Ishikawa (cell line): ENCODE measurements around the gene FNBP1.

Experiments used
- CEBPB ChIP-seq: IDR thresholded peaks from 2 replicates; pipeline ENCODE4 v1.6.1; 2012
- CREB1 ChIP-seq: IDR thresholded peaks from 2 replicates; pipeline ENCODE4 v1.6.1; 2012; ENCODE audit warnings: low read depth
- EGR1 ChIP-seq: IDR thresholded peaks from 2 replicates; pipeline ENCODE4 v1.6.1; 2012
- EP300 ChIP-seq: IDR thresholded peaks from 2 replicates; pipeline ENCODE4 v1.6.1; 2012; ENCODE audit warnings: borderline replicate concordance
- FOXM1 ChIP-seq: IDR thresholded peaks from 2 replicates; pipeline ENCODE4 v1.6.1; 2012; ENCODE audit warnings: low read depth, borderline replicate concordance
- MAX ChIP-seq: IDR thresholded peaks from 2 replicates; pipeline ENCODE4 v1.6.1; 2012
- NFIC ChIP-seq: IDR thresholded peaks from 2 replicates; pipeline ENCODE4 v1.6.1; 2012
- RAD21 ChIP-seq: IDR thresholded peaks from 2 replicates; pipeline ENCODE4 v1.6.1; 2012; ENCODE audit warnings: low read depth
- TAF1 ChIP-seq: IDR thresholded peaks from 2 replicates; pipeline ENCODE4 v1.6.1; 2012; ENCODE audit warnings: low read depth, mild to moderate bottlenecking
- TCF12 ChIP-seq: IDR thresholded peaks from 2 replicates; pipeline ENCODE4 v1.6.1; 2012; ENCODE audit warnings: low read depth
- TEAD4 ChIP-seq: IDR thresholded peaks from 2 replicates; pipeline ENCODE4 v1.6.1; 2012
- YY1 ChIP-seq: IDR thresholded peaks from 2 replicates; pipeline ENCODE4 v1.6.1; 2012; ENCODE audit warnings: low read depth
- ZBTB7A ChIP-seq: IDR thresholded peaks from 2 replicates; pipeline ENCODE4 v1.6.1; 2012; ENCODE audit warnings: low read depth
- TF ChIP-seq, protein P1 (sequence below): IDR thresholded peaks from 2 replicates; pipeline ENCODE4 v1.6.1; 2012; ENCODE audit warnings: low read depth, mild to moderate bottlenecking
- TF ChIP-seq, protein P2 (sequence below): IDR thresholded peaks from 2 replicates; pipeline ENCODE4 v1.6.1; 2012

The FNBP1 gene

DNA sequence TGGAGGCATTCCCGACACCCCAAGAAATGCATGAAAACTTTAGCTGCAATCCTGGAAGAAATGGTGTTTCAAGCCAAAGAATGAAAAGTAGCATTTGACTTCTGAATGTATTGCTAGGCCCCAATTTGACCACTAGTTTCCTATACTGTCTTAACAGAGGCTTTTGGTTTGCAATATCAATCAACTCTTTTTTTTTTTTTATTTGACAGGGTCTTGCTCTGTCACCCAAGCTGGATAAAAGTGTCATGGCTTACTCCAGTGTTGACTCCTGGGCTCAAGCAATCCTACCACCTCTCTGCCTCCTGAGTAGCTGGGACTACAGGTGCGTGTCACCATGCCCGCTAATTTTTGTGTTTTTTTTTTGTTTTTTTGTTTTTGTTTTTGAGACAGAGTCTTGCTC, 7.5 kb upstream of the FNBP1 start:
- TF ChIP-seq YY1 (no peak), NFIC (no peak)

DNA sequence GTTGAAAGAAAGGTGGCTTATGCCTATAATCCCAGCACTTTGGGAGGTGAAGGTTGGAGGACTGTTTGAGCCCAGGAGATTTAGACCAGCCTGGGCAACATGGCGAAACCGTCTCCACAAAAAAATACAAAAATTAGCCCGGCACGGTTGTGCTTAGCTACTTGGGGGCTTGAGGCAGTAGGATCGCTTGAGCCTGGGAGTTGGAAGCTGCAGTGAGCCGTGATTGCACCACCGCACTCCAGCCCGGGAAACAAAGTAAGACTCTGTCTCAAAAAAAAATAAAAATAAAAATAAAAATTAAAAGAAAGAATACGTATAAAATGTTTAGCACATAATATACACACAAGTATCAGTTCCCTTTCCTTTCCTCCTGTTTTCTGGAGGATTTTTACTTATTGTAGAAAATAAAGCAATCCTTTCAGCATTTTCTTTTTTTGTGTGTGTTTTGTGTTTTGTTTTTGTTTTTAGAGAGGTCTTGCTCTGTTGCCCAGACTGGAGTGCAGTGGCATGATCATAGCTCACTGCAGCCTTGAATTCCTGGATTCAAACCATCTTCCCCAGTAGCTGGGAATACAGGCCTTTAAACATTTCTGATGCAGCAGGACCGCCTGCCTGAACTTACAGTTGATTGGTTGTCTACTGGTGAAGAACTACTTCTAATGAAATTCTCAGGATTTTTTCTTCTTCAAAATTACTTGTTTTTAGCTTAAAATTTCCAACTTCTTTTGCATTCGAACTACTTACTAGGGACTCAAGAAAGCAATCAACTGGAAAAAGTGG, 6.6 kb upstream of the FNBP1 start:
- TF ChIP-seq EGR1 (no peak), TAF1 (no peak), YY1 (no peak), MAX (no peak)
- TF ChIP-seq, protein P1, sequence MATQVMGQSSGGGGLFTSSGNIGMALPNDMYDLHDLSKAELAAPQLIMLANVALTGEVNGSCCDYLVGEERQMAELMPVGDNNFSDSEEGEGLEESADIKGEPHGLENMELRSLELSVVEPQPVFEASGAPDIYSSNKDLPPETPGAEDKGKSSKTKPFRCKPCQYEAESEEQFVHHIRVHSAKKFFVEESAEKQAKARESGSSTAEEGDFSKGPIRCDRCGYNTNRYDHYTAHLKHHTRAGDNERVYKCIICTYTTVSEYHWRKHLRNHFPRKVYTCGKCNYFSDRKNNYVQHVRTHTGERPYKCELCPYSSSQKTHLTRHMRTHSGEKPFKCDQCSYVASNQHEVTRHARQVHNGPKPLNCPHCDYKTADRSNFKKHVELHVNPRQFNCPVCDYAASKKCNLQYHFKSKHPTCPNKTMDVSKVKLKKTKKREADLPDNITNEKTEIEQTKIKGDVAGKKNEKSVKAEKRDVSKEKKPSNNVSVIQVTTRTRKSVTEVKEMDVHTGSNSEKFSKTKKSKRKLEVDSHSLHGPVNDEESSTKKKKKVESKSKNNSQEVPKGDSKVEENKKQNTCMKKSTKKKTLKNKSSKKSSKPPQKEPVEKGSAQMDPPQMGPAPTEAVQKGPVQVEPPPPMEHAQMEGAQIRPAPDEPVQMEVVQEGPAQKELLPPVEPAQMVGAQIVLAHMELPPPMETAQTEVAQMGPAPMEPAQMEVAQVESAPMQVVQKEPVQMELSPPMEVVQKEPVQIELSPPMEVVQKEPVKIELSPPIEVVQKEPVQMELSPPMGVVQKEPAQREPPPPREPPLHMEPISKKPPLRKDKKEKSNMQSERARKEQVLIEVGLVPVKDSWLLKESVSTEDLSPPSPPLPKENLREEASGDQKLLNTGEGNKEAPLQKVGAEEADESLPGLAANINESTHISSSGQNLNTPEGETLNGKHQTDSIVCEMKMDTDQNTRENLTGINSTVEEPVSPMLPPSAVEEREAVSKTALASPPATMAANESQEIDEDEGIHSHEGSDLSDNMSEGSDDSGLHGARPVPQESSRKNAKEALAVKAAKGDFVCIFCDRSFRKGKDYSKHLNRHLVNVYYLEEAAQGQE: no peak

DNA sequence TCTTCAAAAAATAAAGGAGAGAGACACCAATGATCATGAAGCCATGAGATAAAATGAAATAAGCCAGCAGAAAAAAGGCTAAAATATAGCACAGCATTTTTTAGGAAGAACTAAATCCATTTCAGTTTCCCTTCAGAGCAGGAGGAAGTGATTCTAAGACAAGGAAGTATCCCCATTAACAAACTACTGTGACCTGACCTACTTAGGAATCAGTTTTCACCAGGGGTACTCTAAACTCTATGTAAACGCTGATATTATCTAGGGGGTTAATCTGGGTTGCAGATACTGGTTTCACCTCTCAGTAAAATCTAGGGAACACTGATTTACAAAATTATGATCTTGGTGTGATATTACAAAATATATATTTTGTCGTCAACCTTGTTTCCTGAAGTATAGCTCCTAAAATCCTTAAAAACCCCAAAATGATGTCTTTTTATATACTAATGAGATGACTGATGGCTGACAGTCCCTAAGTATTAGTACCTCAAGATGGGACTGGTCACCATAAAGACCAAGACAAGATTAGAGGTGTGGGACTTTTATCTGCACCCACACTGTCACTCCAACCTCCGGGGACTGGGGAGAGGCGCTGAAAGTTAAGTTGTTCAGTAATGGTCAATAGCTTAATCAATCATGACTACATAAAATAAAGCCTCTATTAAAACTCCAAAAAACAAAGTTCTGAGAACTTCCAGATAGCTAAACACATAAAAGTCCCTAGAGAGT, 2.9 kb upstream of the FNBP1 start:
- TF ChIP-seq FOXM1: no peak
- no peak for TF ChIP-seq EP300
- TF ChIP-seq NFIC: no peak
- no peak for TF ChIP-seq CREB1
- no peak for TF ChIP-seq YY1
- no peak for TF ChIP-seq TCF12
- TF ChIP-seq MAX: no peak
- no peak for TF ChIP-seq RAD21
- TF ChIP-seq, protein P1: no peak
- TF ChIP-seq, protein P2, sequence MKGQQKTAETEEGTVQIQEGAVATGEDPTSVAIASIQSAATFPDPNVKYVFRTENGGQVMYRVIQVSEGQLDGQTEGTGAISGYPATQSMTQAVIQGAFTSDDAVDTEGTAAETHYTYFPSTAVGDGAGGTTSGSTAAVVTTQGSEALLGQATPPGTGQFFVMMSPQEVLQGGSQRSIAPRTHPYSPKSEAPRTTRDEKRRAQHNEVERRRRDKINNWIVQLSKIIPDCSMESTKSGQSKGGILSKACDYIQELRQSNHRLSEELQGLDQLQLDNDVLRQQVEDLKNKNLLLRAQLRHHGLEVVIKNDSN: no peak
- TF ChIP-seq TAF1: no peak
- TF ChIP-seq EGR1: no peak

- TF ChIP-seq CREB1 (no peak), MAX (no peak), CEBPB (no peak), NFIC (no peak), YY1 (no peak), TCF12 (no peak), ZBTB7A (no peak), EGR1 (no peak), TEAD4 (no peak), EP300 (no peak), RAD21 (no peak), TAF1 (no peak), FOXM1 (no peak)
- TF ChIP-seq, protein P2: no peak
- TF ChIP-seq, protein P1: no peak
These were observed 950 bp upstream of the FNBP1 start for GRCh38 chr9:130043654-130044623.
